Endothelial cell of umbilical vein (primary cell): ENCODE data around the gene TEX264. TPM values are rescaled to one million over a fixed set of nuclear protein-coding genes. Genes with fewer than 3 reads are reported as not detected.

Source experiments
- BruUV-seq: library from RNA; stranded (reverse); fragments of 400-500 nt; replicated peaks from 2 replicates; lab custom pipeline; 2021; lab: Mats Ljungman, UMichigan
- CTCF ChIA-PET: fragments of 300-600, 350-600 bp; sonication (Branson Sonifier 250); formaldehyde crosslinking; loops from one replicate; lab custom pipeline; 2021; ENCODE audit warnings: antibody characterized with exemption, inconsistent platforms; lab: Charles Lee
- POLR2A ChIA-PET: fragments of 300-600, 350-600 bp; sonication (Branson Sonifier 250); formaldehyde crosslinking; loops from one replicate; lab custom pipeline; 2021; ENCODE audit warnings: antibody characterized with exemption, inconsistent platforms; lab: Charles Lee
- DNase-seq: peaks from one replicate; pipeline ENCODE4 v3.0.0-alpha.2; 2011; ENCODE audit warnings: low read depth, low spot score
- FAIRE-seq: peaks from 2 replicates; lab custom pipeline; 2011; peaks lifted over from hg19 to GRCh38; lab: Jason Lieb, UNC
- H2AFZ ChIP-seq: 2 replicates; pipeline ENCODE4 v1.6.0; 2012; ENCODE audit warnings: low read depth, low read length, control low read depth, inconsistent platforms
- H3K27ac ChIP-seq: 2 replicates; pipeline ENCODE4 v1.5.1; 2011; ENCODE audit warnings: low read depth, mild to moderate bottlenecking, control low read depth, low read length, moderate library complexity; ENCODE audit not compliant: insufficient read depth
- H3K27me3 ChIP-seq, 2 experiments: 2 replicates each; pipeline versions ENCODE4 v1.6.0 to v1.6.1; 2011; ENCODE audit warnings: low read length in 2 of 2, mixed read lengths in 1 of 2; ENCODE audit not compliant: control insufficient read depth in 2 of 2, insufficient read depth in 2 of 2
- H3K36me3 ChIP-seq, 2 experiments: 2 replicates in 1 of 2; 3 replicates in 1 of 2; pipeline ENCODE4 v1.5.1; 2011; ENCODE audit warnings: low read length in 2 of 2, mild to moderate bottlenecking in 1 of 2, moderate library complexity in 1 of 2; ENCODE audit not compliant: control insufficient read depth in 2 of 2, insufficient read depth in 2 of 2; ENCODE audit errors: extremely low read depth in 1 of 2
- H3K4me1 ChIP-seq: 3 replicates; pipeline ENCODE4 v1.5.1; 2011; ENCODE audit warnings: mild to moderate bottlenecking, low read length; ENCODE audit not compliant: control insufficient read depth, insufficient read depth; ENCODE audit errors: extremely low read depth
- H3K4me2 ChIP-seq: 2 replicates; pipeline ENCODE4 v1.6.1; 2011; ENCODE audit warnings: low read length, control low read depth, mixed read lengths; ENCODE audit not compliant: insufficient read depth
- H3K4me3 ChIP-seq, 3 experiments: fragments of 200-600 bp in 1 of 3; sonication (generic), shearing (Covaris generic) in 1 of 3; replicated peaks in 1 of 3; 2 replicates each; pipeline ENCODE4 v1.5.1; 2011 to 2016; ENCODE audit warnings: control low read depth in 3 of 3, low read length in 3 of 3, mild to moderate bottlenecking in 2 of 3, inconsistent platforms in 1 of 3, low read depth in 1 of 3, moderate library complexity in 1 of 3; ENCODE audit not compliant: insufficient read depth in 1 of 3
- H3K79me2 ChIP-seq: 2 replicates; pipeline ENCODE4 v1.6.0; 2012; ENCODE audit warnings: low read length, inconsistent platforms; ENCODE audit not compliant: control insufficient read depth, insufficient read depth
- H3K9ac ChIP-seq: replicated peaks from 2 replicates; pipeline ENCODE3; 2011; ENCODE audit warnings: low read length, control low read depth; ENCODE audit not compliant: insufficient read depth; ENCODE audit errors: extremely low read depth
- H3K9me1 ChIP-seq: replicated peaks from 3 replicates; pipeline ENCODE4 v1.6.0; 2011; ENCODE audit warnings: mild to moderate bottlenecking, low read length; ENCODE audit not compliant: control insufficient read depth, insufficient read depth; ENCODE audit errors: extremely low read depth
- H3K9me3 ChIP-seq: replicated peaks from 2 replicates; pipeline ENCODE4 v1.5.1; 2012; ENCODE audit warnings: low read length, inconsistent platforms; ENCODE audit not compliant: control insufficient read depth, insufficient read depth
- H4K20me1 ChIP-seq: replicated peaks from 2 replicates; pipeline ENCODE3; 2011; ENCODE audit warnings: mild to moderate bottlenecking, low read length; ENCODE audit not compliant: control insufficient read depth, insufficient read depth; ENCODE audit errors: extremely low read depth
- EZH2 ChIP-seq: IDR thresholded peaks from 2 replicates; pipeline ENCODE4 v1.6.1; 2012; ENCODE audit warnings: borderline replicate concordance, low read depth, mild to moderate bottlenecking, moderate library complexity, low read length, inconsistent platforms; ENCODE audit not compliant: severe bottlenecking
- JUN ChIP-seq: IDR thresholded peaks from 2 replicates; pipeline ENCODE4 v1.6.1; 2011; ENCODE audit warnings: borderline replicate concordance, low read depth; ENCODE audit not compliant: insufficient read length, insufficient read depth
- MYC ChIP-seq: IDR thresholded peaks from one replicate; pipeline ENCODE4 v1.6.1; 2011; ENCODE audit warnings: mild to moderate bottlenecking, low read depth, low read length
- POLR2AphosphoS5 ChIP-seq: IDR thresholded peaks from 2 replicates; pipeline ENCODE4 v1.6.1; 2012; ENCODE audit warnings: low read depth, mild to moderate bottlenecking, control low read depth, low read length, moderate library complexity; ENCODE audit not compliant: insufficient read depth
- dilution Hi-C: fragments of 300-500 bp; cut with MboI; formaldehyde crosslinking; loops from one replicate; pipeline ENCODE4 v1.15.0; 2019; ENCODE audit warnings: low sequenced_read_pairs; ENCODE audit not compliant: extremely low pct_ligation_motif_present
- intact Hi-C: fragments of 100-400 bp; cut with micrococcal nuclease; formaldehyde crosslinking; loops from one replicate; pipeline ENCODE4 v1.10.0; 2022
- polyA plus RNA-seq, 4 experiments: library from polyadenylated mRNA; depleted of rRNA in 3 of 4; stranded (reverse) in 3 of 4; unstranded in 1 of 4; fragments of >200 nt; gene quantifications; 2 replicates each; pipeline versions ENCODE4 v1.2.1 to v1.2.3, GENCODE V29; 2011 to 2012; ENCODE audit warnings: missing spikeins in 1 of 4
- total RNA-seq: library from RNA; stranded (reverse); gene quantifications from 2 replicates; pipeline ENCODE4 v1.2.3, GENCODE V29; 2021
- TF ChIP-seq, protein P1 (sequence below), 2 donors: IDR thresholded peaks; 1 replicate in 1 of 2; 2 replicates in 1 of 2; pipeline ENCODE4 v1.5.1; 2011; ENCODE audit warnings: low read length in 2 of 2, mild to moderate bottlenecking in 2 of 2, moderate library complexity in 2 of 2, control low read depth in 1 of 2, inconsistent platforms in 1 of 2, low read depth in 1 of 2; ENCODE audit not compliant: insufficient read depth in 1 of 2; ENCODE audit errors: extremely low read depth in 1 of 2

Gene TEX264
- total and polyA plus RNA-seq, 2 donors (not counting 3 experiments of a cell fraction or from before 2014, with no cell fraction given): 29.0 to 89.7 TPM

DNA sequence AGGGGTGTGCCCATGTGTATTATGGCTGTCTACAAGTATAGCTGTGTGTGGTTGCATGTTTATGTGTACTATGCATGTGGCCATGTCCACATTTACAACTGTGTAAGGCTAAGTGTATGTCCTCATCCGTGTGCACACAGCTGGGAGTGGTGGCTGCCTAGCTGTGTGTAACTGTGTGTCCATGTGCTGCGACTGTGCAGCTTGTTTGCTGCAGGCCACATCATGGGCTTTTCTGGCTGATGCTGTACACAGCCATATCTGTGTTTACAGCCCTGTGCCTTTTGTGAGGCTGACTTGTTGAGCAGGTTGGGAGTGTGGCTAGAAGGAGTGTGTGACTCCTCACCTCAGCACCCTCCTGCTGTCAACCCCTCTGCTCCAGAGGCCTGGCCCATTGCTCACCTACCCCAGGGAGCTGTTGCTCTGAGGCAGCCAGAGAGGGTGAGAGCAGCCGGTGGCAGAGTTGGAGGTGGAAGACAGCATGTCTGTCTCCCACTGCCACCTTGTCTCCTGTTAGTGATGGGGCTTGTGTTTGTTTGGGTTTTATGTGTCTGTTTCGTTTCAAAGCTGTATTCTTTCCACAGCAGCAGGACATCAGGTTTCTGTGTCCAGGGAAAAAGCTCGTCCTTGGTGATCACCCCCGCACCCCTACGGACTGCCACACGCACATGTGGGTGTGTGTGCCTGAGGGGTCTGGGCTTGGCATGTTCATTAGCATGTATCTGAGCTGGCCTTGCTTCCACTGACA lies 34.4 kb downstream of the TEX264 start:
- H3K4me1 ChIP-seq: peaks cover 3% of the 10 kb centered on the region
- no peaks in the 10 kb centered on the region for H3K9me1 ChIP-seq
- H3K9ac ChIP-seq: no peak overlapping the region
- H3K36me3 ChIP-seq: peaks cover 0 to 3% of the 10 kb centered on the region in 2 experiments
- dilution Hi-C loops: no loop called here
- TF ChIP-seq MYC (no peak), EZH2 (no peak), POLR2AphosphoS5 (no peak), JUN (no peak)
- TF ChIP-seq, protein P1, sequence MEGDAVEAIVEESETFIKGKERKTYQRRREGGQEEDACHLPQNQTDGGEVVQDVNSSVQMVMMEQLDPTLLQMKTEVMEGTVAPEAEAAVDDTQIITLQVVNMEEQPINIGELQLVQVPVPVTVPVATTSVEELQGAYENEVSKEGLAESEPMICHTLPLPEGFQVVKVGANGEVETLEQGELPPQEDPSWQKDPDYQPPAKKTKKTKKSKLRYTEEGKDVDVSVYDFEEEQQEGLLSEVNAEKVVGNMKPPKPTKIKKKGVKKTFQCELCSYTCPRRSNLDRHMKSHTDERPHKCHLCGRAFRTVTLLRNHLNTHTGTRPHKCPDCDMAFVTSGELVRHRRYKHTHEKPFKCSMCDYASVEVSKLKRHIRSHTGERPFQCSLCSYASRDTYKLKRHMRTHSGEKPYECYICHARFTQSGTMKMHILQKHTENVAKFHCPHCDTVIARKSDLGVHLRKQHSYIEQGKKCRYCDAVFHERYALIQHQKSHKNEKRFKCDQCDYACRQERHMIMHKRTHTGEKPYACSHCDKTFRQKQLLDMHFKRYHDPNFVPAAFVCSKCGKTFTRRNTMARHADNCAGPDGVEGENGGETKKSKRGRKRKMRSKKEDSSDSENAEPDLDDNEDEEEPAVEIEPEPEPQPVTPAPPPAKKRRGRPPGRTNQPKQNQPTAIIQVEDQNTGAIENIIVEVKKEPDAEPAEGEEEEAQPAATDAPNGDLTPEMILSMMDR (IDR thresholded peaks at IDR 0.05; ENCODE audit: extremely low read depth in 1 of 2, insufficient read depth in 1 of 2, low read depth in 1 of 2, low read length in 2 of 2): no peak
- H3K79me2 ChIP-seq: no peaks in the 10 kb centered on the region
- no peak overlapping the region for H3K4me2 ChIP-seq
- no peak overlapping the region for H2AFZ ChIP-seq
- H3K9me3 ChIP-seq: no peaks in the 10 kb centered on the region
- DNase-seq: no peak
- no peak overlapping the region for H3K27ac ChIP-seq
- H4K20me1 ChIP-seq: no peaks in the 10 kb centered on the region
- no peak for FAIRE-seq
- intact Hi-C loops: no loop called here
- H3K27me3 ChIP-seq: peaks cover 2 to 10% of the 10 kb centered on the region in 2 experiments
- no TSS peak for BruUV-seq
- ChIA-PET POLR2A (no interaction called here), CTCF (interaction anchor here (1.0 to 1.2 kb wide), 2 partner anchors 14 to 23 kb away, joined by 3 to 6 read pairs; no protein-coding TSS in a partner anchor)
- no peak overlapping the region for H3K4me3 ChIP-seq
